HG02588 (cell line): ENCODE results near the gene RCAN2.
A peak's percentile ranks its signal among the peaks of the same experiment; 100 is the strongest.

Experiments used
- ATAC-seq: cut with Tn5 transposase; IDR thresholded peaks from one replicate; pipeline ENCODE4 v1.9.1; 2021; ENCODE audit warnings: mild to moderate bottlenecking, moderate library complexity; ENCODE audit not compliant: unreplicated experiment

RCAN2 gene

DNA sequence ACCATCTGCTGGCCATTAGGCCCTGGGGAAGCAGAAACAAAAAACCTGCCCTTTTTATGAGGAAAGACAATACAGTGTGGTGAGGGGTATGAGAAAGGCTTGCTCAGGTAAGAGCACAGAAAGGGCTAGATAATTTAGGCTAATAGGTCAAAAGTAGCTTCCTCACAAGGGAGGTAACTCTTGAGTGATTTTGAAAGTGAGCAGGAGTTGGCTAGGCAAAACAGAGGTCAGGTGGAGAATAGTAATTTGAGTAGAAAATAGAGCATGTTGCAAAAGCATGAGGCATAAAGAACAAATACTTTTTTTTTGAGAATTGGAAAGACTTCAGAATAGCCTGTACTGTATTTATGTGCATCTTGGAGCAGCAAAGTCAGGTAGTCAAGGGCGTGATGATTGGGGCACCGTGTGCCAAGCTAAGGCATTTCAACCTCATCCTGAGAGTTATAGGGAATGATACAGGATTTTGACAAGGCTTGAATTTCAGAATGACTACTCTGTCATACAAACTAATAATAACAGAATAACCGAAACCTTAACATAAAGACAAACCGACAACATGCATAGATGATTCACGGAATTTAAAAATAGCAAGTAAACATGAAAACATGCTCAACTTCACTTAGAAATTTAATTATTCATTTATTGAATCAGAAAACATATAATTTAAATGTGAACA lies 197.5 kb downstream of the RCAN2 start:
- ATAC-seq: peak; percentile 82

DNA sequence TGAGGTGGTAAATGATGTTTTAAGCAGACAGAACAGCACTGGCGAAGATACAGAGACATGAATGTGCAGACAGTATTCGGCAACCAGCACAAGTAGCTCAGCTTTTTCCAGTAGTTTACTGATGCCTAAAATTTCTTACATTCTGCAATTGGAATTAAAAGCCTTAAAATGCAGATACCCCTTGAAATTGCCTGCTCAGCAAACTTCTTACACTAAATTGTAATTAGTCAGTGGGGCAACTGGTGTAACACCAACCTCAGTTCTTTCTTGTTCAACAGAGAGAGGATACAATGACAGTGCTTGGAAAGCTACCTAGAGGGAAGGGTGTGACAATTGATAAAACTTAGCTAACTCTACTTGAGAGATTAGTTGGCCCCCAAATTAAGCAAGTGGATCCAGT lies 199.4 kb downstream of the RCAN2 start:
- ATAC-seq: no peak

DNA sequence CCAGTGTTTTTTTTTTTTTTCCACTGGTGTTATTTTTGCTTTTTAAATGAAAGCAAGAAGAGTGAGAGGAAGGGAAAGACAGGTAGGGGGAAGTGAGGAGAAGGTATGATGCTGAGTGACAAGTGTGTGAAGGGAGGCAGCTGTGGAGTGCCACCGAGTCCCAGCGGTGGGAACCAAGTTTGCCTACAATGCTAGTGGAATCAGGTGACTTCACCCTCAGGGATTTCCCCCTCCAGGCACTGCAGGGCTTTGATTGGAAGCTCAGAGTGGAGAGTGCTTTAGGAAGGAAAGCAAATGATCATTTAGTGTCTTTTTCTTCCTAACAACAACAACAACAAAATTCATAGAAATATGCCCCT lies 200.0 kb downstream of the RCAN2 start:
- ATAC-seq: no peak

DNA sequence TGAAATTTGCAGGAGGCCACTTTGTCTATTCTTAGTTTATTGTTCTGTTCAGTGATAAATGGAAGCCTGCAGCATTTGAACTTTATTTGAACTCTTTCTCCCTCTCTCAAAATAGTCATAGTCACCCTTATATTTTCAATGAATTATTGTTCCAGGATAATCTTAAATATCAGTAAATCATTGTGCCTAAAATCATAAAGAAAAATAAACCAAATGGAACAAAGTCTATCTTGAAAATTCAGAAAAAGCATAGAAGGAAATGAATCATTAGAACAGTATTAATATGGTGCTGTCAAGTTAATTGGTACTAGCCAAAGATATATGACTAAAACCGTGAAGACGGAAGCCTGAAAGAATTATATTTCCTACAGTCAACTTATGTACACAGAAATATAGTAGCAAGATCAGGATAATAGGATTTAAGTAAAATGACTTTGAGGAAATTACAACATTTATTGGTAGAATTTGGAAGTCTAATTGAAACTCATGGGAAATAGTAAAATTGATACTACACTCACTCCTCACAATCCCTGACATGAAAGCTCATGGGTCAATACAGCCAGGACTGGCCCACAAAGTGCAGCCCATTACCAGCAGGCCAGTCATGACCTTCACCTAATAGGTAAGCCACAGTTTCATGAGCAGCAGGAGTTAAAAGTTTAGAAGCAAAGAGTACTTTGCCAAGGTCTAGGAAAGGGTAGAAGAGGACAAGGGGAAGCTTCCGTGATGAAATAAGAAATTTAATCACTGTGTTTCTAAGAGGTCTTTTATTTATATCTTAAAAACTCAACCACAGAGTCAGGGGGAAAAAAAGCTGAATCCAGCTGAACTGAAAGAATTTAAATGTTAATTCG lies 200.6 kb downstream of the RCAN2 start:
- ATAC-seq: no peak

DNA sequence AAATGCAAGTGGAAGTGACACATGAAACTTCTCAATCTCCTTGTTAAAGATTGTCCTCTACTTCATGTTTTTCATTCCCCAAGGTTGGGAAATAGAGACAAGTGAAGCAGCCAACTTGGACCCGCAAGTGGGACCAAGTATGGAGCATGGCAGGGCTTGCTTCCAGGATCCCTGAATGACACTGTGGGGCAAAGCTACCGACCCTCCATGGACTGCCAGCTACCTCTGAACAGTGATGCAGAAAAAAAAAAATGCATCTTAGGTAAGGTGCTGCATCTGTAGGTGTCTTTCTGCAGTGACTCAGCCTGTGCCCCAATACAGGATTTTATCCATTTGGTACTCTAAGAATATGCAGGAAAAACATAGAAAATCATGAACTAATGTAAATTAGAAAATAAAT lies 201.4 kb downstream of the RCAN2 start:
- ATAC-seq: no peak

DNA sequence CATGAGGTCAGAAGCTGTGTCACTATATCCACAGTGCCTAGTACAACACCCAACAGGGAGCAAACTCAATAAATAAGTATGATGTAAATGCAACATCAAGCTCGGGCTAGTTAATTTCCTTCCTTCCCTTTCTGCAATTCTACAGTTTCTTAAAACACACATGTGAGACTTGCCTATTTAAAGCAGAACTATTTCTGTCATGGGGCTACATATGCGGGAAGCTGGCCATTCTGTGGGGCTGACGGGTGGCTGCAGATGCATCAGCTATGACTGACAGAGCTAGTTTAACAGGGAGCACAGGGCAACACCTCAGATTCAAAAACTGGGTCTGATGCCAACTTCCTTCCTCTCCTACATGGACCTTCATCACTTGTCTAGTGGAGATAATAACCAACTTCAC lies 202.4 kb downstream of the RCAN2 start:
- ATAC-seq: no peak

DNA sequence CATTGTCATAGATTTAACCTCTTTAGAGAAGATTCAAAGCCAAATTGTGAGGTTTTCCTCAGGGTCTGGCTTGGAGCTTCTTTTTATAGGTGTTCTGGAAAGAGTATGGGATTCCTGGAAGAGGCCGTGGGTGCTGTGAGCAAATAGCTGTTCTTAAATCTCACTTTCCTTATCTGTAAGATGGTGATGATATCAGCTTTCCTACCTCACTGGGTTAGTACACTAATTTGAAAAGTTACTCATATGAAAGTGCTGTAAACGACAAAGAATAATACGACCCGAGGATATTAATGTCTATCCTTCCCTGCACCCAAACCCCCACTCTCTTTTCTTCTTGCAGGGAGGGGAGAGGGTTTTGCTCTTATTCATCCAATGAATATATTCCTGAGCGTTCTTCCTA lies 203.6 kb downstream of the RCAN2 start:
- ATAC-seq: no peak

DNA sequence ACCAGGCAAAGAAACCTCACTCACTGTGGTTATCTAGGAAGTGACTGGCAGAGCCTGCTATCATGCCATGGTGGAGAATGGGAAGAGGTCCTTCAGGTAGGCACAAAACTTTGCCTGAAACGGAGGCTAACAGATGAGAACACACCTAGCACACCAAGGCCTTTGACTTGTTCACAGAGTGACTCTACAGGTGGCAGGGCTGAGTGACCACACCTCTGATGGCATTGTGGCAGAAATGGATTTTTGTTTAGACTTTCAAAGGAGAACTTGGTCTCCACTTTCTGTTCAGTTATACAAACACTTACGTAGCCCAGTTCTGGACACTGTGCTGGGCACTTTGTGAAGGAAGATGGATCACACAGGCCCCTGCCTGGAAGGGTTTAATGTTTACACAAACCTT lies 204.2 kb downstream of the RCAN2 start:
- ATAC-seq: no peak

DNA sequence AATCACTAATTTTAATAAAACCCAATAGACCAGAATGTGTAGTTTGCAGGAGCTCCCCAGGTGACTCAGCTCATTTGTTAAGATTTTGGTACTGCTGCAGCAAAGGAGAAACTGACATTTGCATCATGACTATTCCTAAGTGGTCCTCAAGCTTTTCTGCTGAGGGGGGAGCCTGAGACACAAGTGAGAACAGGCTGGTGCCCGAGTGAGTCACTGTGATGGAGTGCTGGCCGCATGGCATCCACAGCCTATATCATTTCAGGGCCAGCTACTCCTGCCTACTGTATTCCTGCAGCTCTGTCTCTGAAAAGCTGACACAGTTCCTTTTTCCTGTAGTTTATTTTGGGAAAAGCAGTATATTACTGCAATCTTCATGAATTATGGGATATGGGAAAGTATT lies 206.8 kb downstream of the RCAN2 start:
- no peak for ATAC-seq

DNA sequence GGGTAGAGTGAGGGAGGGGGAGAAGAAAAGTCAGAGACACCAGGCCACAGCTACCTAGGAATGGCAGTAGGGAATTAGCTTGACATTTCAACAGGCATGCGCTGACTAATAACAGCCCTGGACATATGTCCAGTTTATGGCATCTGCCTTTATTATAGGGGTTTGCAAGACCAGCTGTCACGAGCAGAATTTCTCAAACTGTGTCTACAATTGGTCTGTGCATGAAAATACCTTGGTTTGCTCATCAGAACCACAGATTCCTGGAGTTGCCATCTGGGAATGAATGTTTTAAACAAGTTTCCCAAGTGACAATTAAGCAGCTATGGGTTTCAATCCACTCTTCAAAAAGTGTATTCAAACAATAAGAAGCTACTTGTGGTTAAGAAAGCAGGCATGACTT lies 210.1 kb downstream of the RCAN2 start:
- ATAC-seq: no peak

DNA sequence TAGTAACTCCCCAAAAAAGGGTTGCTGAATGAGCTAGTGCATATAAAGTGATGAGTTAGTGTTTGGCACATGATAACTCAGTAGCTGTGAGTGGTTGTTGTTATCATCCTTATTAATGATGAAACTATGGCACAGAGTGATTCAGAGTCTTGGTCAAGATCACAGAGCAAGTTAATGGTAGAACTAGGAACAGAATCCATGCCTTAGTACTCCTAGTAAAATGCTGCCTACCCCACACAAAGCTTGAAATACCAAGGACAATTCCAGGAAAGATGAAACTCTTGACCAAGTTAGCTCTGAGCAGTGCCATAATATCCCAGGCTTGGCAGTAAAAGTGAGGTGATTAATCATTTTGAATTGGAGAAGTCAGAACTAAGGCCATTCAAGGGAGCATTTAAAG lies 211.4 kb downstream of the RCAN2 start:
- ATAC-seq: no peak

DNA sequence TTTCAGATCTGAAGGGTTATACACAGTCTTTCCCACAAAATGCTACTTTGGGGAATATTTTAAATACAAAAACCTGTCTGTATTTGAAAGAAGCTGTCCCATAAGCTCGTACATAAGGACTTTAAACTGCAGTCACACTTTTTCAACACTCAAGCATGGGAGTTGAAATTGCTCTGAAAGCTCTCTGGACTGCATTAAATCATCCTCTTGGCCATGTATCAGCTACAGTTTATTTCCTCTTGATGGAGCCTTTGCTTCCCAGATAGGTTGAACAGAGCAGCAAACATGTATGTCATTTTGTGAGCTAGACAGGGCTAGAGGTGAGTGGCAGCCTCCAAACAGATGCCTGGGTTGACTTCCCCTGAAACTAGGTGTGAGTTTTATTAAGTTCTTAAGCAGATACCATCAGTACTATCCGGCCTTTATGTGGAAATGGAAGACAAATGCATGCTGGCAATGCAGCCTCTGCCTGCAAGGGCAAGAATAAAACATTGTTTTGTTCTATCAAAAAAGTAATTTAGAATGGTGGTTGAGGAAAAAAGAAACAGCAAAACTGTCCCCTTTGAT lies 214.6 kb downstream of the RCAN2 start:
- ATAC-seq: no peak

DNA sequence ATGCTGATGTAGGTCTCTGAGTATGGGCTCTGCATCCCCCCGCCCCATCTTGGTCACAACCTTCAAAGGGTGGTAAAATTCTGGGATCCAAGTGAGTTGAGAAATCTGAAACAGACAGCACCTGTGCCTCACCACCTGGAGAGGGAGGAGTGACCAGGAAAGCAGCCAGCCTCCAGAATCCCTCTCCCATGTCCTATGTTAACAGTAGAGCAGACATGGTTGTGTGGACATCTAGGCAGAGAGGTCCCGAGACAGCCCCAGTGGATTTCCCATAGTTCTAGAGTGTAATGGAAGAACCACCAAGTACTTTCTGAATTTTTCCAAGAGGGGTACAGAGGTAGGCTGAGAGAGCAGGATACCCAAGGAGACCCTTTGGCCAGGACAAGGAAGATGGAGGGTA lies 216.7 kb downstream of the RCAN2 start:
- no peak for ATAC-seq

DNA sequence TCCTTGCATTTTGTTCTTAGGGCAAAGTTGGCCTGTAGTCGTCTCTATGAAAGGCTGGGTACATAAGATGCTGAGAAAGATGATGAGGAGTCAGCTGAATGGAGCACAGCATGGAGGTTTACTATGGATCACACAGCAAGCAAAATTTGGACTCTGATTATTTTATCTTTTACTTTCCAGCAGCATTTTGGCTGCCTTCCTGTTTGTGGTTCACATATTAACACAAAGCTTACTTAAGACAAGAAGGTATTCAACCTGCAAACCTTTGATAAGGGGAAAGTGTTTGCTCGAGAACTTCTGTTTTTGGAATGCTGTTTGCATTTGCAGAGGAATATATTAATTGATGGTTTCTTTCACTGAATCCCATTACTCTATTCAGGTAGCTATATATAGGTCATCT lies 217.3 kb downstream of the RCAN2 start:
- no peak for ATAC-seq

DNA sequence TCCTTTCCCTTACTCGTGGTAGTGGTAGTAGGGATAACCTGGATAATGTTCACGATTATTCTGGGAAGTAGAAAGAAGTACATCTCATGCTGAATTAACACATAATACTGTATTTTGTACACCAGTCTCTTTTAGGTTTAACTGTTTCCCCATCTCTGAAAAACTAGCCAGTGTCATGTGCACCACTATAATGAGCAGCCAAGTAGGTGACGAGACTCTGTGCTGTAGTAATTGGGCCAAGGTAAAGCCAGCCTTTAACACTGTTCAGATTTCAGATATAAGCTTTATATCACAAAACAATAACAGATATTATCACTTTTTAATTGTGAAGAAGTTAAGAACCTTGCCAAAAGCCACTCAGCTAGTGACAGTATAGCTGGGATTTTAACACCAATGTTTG lies 219.5 kb downstream of the RCAN2 start:
- no peak for ATAC-seq

DNA sequence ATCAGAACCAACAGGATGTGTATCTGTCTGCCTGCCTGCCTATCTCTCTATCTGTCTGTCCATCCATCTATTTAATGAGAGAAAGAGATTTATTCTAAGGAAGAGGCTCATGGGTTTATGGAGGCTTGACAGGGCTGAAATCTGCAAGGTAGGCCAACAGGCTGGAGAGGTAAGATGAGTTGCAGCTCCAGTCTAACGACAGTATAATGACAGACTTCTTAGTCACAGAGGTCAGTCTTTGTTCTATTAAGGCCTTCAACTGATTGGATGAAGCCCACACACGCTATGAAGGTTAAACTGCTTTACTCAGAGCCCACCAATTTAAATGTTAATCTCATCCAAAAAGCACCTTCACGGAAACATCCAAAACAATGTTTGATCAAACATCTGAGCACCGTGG lies 220.1 kb downstream of the RCAN2 start:
- no peak for ATAC-seq

DNA sequence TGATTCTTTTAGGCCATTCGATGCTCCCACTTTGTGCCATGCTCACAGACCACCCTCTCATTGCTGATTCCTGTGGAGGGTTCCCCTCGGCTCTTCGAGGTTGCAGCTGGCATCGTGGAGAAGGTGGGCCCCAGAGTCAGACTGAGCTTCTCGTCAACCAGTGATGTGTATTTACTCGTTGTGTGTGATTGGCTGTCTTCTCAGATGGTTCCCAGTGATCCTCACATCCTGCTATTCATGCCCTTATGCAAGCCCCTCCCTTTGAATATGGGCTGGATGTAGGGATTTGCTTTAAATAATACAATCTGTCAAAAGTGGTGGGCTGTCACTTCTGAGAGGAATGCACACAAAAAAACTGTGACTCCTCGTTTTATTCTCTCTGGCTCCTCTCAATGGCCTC lies 220.9 kb downstream of the RCAN2 start:
- no peak for ATAC-seq

DNA sequence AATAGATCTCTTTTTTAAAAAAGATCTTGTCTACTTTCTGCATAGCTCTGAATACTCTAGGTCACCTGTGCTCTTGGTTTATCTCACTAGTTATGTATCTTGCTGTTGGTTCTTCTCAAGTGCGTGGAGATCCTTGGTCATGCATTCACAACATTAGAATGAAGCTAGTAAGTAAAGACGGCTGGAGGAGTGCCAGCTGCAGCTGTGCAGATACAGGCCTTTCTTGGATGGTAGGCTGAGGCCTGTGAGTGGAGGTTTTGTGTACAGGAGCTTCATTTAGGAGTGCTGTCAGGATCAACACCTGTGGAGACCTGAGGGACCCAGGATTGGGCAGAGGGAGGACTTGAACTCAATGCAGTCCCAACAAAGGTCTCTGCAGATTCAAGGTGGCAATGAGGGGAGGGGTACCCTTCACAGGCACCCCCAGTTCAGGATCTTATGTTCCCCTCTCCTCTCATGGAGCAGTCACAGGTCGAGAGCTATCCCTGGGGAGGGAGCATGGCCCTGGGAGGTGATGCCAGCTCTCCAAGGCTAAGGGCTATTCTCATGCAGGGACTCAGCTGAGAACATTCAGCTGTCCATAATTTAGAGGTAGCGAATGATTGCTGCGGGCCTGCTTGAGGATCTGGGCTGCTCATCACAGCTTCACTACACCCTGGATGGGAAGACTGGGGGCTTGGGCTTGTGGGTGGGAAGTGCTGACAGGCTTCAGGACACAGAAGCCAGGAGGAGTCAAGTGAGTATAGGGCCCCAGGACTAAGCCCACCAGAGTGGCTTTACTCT lies 221.6 kb downstream of the RCAN2 start:
- no peak for ATAC-seq

DNA sequence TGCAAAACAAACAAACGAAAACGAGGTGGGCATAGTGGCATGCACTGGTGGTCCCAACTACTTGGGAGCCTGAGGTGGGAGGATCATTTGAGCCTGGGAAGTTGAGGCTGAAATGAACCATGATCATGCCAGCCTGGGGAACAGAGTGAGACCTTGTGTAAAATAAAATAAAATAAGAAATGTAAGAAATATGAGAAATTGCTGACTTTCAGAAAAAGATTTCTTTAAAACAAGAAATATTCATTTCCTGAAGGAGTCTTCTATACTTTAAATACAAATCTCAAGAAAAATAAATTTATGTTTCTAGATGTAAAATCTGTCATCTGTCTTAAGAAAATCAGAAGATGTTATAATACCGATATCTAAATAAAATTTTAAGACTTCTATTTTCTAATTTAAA lies 223.7 kb downstream of the RCAN2 start:
- ATAC-seq: no peak

DNA sequence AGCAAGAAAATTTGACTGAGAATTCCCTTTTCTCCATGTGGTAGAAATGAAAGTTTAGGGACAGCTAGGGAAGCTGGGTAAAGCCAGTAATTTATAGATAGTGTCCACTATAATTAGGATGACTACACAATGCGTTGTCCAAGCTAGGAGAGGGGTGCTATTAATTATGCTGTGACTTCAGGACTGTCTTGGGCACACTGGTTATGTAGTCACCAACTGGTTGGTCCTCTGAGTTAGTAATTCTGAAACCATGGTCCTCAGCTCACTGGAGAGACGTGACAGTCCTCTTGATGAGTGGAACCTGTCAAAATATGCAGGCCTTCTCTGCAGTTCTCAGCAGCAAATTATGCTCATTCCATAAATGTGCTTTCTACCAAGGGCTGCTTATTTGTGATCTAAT lies 225.9 kb downstream of the RCAN2 start:
- ATAC-seq: no peak

DNA sequence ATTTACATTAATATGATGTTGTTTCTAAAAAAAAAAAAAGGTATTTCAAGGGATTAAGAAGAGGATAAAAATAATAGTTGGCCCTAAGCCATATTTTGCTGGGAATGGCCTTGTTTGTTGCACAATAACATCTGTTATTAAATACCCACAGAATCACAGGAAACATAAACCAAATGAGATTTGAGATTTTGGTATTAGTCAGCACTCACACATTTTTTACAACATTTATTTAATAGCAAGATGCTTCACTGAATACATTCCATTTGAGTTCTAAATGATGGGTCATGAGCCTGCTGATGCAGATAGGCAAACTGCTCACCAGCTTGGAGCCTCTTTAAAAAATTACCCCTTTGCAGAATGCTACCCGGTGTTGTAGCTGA lies 227.6 kb downstream of the RCAN2 start:
- ATAC-seq: no peak
